Measurements from ENCODE around the gene SBF2.

The SBF2 gene

DNA sequence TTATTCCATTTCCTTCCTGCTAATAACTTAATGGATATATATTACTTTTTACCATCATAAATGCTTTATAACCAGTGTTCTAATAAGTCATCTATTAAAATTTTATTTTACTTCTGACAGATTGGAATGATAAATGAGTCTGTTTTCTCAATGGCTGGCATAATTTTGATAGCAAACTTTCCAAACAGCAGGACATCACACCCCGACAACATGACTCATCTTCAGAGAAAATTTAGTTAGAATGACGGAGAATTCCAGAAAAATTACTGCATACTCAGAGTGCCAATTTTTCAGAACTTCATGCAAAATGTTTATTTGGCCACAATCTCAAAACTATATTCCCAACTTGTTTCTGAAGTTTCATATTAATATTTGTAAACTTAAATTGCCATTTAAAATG lies 455.8 kb downstream of the SBF2 start:
- no peak for DNase-seq

DNA sequence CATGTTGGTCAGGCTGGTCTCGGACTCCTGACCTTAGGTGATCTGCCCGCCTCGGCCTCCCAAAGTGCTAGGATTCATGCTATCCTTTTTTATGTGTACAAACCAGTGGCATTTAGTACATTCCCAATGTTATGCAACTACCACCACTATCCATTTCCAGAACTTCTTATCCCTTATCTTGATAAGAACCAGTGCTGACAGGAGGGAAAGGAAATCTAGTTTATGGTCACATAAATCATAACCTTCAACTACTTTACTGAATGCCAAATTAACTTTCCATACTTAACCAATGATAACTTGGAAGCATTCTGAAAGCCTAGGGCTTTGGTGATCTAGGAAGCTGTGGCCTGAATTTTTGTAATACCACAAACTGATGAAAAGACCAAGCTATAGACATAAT lies 459.7 kb downstream of the SBF2 start:
- no peak for DNase-seq

DNA sequence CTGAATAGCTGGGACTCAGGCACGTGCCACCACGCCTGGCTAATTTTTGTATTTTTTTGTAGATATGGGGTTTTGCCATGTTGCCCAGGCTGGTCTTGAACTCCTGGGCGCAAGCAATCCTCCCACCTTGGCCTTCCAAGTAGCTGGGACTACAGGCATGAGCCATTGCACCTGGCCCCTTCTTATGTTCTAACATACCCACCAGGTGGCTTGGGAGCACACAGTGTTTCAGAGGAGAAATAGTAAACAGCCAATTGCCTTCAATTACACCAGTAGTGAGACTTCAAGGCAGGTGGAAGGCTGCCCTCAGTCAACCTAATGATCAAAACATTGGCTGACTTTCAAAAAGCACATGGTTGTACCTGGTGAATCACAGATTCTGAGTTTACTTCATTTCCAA lies 462.9 kb downstream of the SBF2 start:
- DNase-seq = no peak

DNA sequence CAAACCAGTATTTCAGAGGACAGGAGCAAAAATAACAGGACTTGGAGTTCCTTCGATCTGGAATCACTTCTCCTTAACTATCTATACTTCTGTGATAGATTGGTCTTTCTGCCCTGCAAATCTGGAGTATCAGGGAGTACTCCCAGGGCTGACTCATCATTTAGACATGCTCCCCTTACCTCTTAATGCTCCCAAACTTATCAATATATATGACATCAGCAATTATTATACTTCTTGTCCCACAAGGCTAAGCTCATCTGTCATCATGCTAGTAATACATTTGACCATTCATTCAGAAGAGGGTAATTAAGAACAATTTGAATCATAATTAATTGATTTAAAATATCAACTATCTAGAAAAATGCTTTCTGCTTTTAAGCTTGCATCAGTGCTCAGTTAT lies 466.3 kb downstream of the SBF2 start:
- no peak for DNase-seq

DNA sequence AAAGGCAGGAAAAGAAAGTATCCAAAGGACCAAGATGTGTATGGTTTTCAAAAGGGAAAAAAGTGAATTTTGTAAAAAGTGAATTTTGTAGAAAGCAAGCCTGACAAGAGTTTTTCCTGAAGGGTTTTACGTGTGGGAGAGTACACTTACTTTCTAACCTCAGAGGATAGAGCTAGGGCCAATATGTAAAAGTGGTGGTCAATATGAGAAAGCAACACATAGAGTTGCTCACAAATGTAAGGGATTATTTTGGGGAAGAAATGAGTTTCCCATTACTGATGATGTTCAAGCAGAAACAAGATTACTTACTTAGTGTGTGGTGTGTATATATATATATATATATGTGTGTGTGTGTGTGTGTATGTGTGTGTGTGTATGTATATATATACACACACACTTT lies 467.6 kb downstream of the SBF2 start:
- DNase-seq = no peak

DNA sequence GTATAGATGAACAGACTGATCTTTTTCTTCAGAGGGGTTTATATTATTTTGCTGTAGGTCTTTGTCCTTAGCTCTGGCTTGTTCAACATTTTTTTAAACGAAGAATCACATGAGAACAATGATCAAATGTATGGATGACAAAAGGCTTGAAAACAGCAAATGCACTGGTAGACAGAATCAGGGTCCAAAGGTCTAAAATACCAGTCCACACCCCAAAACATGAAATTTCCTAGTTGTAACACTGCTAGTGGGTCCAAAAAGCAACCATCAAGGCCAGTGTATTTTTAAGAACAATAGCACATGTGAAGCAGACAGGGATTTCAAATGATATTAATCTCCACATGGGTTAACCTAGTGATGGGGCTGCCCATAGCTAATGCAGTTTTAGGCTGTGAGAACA lies 468.1 kb downstream of the SBF2 start:
- DNase-seq = no peak

DNA sequence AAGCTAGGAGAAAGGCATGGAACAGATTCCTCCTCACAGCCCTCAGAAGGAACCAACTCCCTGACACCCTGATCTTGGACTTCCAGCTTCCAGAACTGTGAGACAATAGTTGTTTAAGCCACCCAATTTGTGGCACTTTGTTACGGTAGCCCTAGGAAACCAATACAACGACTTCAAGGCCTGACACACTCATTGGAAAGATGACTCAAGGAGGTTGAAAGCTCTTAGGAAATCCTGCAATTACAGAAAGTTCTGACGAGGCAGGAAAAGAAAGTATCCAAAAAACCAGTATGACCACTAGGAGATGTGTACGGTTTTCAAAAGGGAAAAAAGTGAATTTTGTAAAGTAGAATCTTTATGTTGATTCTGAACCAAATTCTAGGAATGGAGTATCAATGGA lies 468.7 kb downstream of the SBF2 start:
- DNase-seq = no peak

DNA sequence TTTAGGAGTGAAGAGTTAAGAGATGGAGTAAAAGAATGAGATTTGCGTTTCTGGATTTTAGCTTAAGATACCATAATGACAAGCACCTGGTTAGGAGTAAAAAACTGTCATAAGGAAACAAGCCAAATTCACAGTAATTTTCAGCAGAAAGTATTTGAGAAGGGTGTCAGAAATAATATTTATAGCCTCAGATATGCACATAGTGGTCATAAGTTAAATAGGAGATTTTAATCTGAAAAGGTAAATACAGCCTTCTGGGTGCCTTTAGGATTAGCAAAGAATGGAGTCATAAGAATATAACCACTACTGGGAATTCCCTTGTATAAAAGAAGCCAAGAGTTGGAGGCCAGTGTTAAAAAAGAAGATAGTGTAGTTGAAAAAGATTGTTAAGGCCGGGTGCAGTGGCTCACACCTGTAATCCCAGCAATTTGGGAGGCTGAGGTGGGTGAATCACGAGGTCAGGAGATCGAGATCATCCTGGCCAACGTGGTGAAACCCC lies 470.1 kb downstream of the SBF2 start:
- DNase-seq = no peak

DNA sequence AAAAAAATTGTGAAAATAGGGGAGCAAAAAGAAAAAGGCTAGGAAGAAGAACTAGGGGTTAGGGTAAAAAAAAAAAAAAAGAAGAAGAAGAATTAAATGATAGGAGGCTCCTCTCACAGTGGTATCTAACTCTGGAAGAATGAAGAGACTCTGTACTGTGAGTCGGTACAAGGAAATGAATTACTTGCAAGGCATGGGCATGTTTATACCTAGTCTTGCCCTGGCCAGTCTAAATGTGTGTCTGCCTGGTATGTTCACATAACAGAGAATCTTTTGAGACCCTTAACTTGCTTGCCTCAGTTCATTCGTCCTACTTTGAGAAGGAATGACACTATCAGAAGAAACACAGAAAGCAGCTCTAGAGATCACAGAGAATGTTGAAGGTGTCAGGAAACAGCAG lies 470.6 kb downstream of the SBF2 start:
- no peak for DNase-seq

DNA sequence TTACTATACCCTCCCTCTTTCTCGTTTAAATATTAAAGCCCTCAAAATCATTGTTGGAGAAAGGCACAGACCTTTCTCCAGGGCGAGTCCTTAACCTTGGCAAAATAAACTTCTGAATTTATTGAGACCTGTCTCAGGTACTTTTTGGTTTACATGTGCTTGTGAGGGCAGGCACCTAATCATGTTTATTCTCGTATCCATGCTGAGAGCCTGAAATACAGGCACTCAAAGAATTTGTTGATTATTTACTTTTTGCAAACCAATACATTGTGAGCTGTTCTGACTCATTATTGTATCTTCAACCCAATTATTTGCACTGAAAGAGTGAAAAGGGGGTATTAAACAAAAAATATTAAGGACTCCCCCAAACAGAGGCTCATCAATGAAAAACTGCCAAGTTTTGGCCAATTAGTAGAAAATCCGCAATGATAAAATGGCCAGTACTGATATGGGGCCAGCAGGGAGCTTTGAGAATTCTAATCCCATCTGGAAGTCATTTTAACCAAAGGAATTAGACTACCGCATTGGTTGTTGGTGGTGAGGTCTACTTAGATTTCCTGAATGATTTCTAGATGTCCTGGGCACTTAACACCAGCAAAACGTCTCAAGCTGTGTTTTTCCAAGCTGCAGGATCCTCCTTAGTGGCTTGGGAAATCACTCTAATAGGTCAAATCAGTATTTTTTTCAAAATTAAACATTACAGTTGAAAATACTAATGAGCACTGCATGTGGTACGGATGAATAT lies 472.8 kb downstream of the SBF2 start:
- no peak for DNase-seq

DNA sequence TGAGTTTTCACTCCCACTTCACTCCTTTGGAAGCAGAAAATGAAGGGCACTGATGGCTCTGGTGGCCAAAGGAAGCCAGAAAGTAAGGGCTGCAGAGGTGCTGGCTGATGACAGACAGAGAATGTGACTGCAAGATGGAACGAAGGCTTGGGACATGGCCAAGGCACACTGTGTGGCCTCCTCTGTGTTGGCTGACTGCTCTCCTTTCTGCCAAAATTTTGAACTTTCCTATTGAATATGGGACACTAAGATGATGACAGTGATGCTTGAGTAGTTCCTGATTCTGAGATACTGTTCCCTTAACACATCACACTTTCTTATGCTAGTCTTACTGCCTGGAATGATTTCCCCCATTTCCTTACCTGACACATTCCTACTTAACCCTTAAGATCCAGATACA lies 473.8 kb downstream of the SBF2 start:
- no peak for DNase-seq

DNA sequence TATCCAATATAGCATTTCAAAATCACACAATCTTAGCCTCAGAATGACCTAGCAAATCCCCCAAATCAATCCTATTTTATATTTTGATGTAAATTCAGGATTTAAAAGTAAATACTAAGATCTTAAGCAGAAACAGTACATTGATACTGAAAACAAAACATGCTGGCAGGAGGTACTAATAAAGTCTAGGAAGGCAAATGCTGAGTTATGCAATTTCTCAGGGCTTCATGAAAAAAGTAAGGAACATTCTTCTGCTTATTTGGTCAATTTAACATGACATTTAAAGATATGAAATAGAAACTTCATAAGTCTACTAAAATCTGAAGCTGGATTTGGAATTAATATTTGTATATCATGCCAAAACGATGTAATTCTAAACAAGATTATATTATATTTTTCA lies 476.8 kb downstream of the SBF2 start:
- DNase-seq = no peak

DNA sequence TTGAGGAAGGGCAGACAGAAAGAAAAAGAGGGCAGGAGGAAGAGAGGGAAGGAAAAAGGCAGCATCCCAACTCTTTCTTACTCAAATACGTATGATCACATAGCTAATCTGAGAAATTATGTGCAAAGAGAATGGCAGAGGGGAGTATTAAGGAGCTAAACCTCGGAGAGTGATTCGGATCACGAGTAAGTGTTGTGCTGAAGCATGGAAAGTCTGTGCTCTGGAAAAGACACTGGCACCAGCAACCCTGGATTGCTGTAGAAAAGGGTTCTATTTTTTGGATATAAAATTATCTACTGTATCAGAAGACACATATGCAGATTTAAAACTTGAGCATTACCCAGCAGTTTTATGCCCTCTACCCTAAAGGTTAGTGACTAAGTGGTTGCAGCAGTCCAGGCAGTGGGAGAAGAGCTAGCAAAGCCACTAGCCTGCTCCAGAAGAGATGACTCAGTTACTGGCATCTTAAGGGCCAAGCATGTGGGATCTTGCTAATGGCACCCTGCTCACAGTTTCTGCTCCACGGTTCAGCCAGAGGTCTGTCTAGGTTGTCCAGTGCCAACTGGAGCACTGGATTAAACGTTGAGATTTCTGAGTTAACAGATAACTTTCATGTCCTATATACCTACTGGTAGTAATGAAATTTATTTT lies 478.4 kb downstream of the SBF2 start:
- no peak for DNase-seq

DNA sequence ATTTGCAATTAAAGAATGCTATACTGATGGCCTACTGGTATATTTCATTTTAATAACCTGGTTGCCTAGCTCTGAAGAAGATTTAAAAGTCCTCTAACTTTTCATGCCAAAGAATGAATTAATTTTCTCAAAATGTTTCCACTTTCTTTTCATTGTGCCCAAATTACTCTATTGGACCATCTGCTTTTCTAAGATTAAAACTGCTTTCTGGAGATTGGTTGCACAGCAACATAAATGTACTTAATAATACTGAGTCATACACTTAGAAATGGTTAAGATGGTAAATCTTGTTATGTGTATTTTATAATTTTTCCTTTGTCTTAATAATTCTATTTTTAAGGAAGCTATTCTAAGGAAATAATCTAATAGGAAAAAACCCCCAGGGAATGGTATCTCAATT lies 479.9 kb downstream of the SBF2 start:
- DNase-seq = no peak

DNA sequence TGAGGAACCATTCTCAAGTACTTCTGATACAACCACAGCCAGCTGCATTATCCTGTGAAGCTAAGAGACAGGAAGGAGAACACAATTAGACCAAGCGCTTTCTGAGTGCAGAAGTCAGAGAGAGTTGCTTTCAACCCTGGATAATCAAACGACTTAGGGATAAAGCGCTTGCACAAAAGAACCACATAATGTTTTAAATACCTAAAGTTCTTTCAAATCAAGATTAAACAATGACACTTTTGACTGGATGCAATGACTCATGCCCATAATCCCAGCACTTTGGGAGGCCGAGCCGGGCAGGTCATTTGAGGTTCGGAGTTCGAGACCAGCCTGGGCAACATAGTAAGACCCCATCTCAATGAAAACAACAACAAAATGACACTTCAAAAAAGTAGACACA lies 485.1 kb downstream of the SBF2 start:
- DNase-seq = no peak

DNA sequence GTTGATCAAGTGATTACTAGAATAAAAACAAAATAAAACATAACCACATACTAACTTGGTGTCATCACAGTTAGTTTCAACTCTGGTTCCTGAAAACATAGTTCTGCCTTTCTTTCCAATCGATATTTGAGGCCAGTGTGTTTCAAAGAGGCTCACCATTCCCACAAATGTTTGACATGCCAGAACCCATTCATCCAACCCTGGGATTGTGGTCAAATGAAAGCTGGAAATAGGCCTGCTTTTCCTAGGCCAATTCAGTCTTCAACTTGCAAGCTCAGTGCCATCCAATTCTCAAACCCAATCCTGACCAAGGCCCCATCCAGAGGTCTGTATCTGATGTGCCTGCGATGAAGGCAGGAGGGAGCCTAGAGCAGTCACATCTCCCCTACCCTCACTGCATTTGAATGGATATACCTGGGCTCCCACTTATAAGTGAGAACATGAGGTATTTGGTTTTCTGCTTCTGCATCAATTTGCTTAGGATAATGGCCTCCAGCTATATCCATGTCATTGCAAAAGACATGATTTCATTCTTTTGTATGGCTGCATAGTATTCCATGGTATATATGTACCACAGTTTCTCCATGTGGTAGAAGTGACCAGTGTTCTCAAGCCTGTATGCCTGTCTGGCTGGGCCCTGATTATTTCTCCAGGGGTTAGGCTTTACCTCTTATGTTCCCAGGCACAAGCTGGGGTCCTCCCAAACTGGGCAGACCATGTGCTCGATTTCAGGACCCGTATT lies 486.9 kb downstream of the SBF2 start:
- no peak for DNase-seq

DNA sequence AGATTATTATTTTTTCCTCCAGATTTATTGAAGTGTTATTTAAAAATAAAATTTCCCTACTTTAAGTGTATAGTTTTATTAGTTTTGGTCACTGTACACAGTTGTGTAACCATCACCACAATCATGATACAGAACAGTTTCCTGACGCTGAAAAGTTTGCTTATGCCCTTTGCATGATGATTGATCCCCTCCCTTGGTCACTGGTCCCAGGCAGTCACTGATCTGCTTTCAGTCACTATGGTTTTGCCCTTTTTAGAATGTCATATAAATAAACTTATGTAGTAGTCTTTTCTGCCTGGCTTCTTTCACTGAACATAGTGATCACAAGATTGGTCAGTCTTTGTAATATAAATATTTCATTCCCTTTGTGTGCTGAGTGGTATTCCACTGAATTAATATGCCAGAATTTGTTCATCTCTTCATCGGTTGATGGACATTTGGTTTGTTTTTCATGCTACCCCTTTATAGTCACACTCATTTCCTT lies 489.6 kb downstream of the SBF2 start:
- no peak for DNase-seq

DNA sequence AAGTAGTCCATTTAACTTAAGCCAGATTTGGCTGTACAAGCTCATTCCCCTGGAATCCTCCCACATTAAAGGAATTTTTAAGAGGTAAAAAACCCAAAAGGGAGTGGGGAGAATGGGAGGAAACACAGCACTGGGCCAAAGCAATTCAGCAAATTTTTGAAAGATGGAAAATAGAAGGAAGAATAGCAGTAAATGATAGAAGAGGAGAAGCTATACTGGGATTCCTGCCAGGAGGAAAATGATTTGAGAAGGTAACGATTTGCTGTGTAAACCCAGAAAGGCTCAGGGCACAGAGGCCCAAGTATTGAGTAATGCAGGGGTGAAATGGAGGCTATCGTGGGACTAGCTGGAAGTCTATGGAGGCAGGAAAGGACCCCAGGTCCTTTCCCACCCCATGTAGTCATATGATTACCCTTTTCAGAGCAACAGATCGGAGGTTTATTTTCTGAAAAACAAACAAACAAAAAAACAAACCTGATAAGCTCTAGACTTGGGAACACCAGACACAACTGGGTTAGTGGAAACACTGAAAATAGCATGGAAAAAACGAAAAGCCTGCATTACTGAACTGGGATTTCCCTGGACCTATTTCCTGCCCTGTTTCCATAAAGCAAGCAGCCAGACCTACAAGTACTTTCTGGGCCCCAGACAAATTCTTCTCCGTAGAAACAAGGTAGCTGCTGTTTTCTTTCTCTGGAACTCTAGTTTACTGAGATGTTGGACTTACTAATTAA lies 490.2 kb downstream of the SBF2 start:
- DNase-seq = no peak

DNA sequence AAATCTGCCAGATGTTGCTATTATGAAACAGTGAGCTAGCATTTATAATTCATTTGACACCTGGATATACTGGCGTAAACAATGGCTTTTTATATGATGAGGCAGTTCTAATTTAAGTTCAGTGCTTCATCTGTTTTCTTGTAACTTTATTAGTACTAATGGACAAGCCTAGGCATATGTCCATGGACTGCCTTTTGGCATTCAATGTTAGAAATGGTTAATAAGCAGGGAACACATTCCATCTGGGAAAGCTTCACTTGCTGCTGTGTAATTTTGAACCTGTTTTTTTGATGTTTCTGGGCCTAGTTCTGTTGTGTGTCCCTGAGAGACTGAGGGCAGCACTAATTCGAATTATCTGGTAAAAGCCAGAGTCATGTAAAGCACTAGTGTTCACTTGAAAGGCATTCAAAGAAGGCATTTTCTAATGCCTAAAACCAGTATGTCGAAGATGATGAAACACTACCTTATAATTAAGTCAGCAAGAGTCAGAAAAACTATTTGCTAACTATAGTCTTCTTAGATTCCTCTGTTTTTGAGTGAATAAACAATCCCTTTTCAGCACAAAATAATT lies 491.6 kb downstream of the SBF2 start:
- DNase-seq = no peak

DNA sequence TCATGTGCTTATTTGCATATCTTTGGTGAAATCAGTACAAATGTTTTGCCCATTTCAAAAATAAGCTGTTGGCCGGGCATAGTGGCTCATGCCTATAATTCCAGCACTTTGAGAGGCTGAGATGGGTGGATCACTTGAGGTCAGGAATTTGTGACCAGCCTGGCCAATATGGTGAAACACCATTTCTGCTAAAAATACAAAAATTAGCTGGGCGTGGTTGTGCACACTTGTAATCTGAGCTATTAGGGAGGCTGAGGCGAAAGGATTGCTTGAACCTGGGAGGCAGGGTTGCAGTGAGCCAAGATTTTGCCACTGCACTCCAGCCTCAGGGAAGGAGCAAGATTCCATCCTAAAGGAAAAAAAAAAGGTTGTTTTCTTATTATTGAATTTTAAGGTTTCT lies 494.1 kb downstream of the SBF2 start:
- no peak for DNase-seq

DNA sequence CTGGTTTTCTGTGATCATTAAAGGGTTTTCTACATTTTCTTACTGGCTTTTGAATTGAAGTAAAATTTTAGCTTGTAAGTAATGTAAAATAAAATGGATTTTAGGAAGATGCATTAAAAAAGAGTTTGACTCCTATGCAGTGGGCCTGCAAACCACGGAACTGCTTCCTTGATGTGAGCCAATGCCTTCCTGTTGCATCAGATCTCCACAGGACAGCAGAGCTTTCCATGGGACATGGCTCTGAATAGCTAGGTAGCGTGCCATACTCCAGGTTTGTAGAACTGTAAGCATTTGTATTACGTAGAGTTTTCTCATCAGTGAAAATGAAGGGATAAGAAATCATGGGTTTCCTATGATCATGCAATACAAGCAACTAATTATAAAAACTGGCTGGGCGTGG lies 496.7 kb downstream of the SBF2 start:
- DNase-seq = no peak

DNA sequence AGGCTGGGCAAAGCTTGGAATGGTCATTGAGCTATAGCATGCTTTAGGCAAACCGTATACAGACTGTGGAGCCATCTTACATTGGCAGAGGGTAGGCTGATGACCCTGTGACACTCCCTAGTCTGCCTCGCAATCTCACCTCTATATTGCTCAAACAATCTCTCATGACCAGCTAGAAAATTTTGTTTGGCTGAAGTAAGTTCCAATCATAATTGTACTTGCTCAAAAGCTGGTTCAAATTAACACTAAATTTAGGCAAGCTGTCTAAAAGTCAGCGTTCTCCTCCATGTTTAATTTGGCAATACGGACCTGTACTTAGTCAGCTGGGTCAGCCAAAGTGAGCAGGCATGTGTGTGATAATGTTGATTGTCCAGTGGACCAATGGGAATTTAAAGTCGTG lies 497.2 kb downstream of the SBF2 start:
- DNase-seq = no peak

DNA sequence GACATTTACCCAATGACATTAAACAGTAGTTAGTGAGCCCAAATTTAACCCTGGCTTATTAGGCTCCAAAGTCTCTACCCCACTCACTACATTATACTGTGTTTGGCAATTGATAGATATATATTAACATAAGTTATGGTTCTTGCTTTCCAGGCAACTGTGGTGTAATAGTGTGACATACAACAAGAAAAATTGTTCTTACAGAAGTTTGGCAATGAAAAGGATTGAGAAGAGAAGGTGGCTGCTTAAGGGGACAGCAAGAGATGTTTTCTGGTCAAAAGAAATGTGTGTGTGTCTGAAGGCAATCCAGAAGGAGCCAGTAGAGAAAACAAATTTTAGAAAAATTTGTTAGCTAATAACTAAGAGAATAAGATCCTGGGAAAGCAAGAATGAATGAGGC lies 497.8 kb downstream of the SBF2 start:
- DNase-seq = no peak
